Stomach (tissue), 4 donors: ENCODE measurements around the gene ORAI3.

Experiments used
- POLR2A ChIP-seq, 4 donors: fragments of 450-650 bp; IDR thresholded peaks; one replicate each; pipeline ENCODE4 v1.6.1; 2016; ENCODE audit warnings: antibody characterized with exemption in 4 of 4, control low read depth in 2 of 4, mild to moderate bottlenecking in 1 of 4, moderate library complexity in 1 of 4
- POLR2AphosphoS5 ChIP-seq, 3 donors: sonication (generic); formaldehyde crosslinking; IDR thresholded peaks; one replicate each; pipeline ENCODE4 v1.6.1; 2016; ENCODE audit warnings: antibody characterized with exemption in 3 of 3
- TF ChIP-seq, protein P1 (sequence below), 7 experiments: fragments of 450-650 bp in 4 of 7; fragments of 200-600 bp in 3 of 7; sonication (generic) in 3 of 7; IDR thresholded peaks; one replicate each; pipeline ENCODE4 v1.5.1; 2016 to 2019; ENCODE audit warnings: antibody characterized with exemption in 7 of 7, control low read depth in 2 of 7, mild to moderate bottlenecking in 1 of 7

GRCh38 chr16:30903596-30903995 is 45.3 kb upstream of the ORAI3 start:
- TF ChIP-seq, protein P1, sequence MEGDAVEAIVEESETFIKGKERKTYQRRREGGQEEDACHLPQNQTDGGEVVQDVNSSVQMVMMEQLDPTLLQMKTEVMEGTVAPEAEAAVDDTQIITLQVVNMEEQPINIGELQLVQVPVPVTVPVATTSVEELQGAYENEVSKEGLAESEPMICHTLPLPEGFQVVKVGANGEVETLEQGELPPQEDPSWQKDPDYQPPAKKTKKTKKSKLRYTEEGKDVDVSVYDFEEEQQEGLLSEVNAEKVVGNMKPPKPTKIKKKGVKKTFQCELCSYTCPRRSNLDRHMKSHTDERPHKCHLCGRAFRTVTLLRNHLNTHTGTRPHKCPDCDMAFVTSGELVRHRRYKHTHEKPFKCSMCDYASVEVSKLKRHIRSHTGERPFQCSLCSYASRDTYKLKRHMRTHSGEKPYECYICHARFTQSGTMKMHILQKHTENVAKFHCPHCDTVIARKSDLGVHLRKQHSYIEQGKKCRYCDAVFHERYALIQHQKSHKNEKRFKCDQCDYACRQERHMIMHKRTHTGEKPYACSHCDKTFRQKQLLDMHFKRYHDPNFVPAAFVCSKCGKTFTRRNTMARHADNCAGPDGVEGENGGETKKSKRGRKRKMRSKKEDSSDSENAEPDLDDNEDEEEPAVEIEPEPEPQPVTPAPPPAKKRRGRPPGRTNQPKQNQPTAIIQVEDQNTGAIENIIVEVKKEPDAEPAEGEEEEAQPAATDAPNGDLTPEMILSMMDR (IDR thresholded peaks at IDR 0.05), result no peak
- TF ChIP-seq POLR2A (IDR thresholded peaks at IDR 0.05), result no peak
- no peak for TF ChIP-seq POLR2AphosphoS5 (IDR thresholded peaks at IDR 0.05)
